ENCODE data around the gene P4HA1. TPM values are rescaled to one million over a fixed set of nuclear protein-coding genes. Genes with fewer than 3 reads are reported as not detected.
A peak's percentile ranks its signal among the peaks of the same experiment; 100 is the strongest.

The P4HA1 gene
- total RNA-seq, 3 donors from 2014 or later (not counting 1 experiment from before 2014, with no cell fraction given), result 13.0 to 16.3 (median 13.9) TPM

GRCh38 chr10:73060738-73061635 lies 35.7 kb downstream of the P4HA1 start:
- peak; percentile 48 for TF ChIP-seq CTCF (IDR thresholded peaks at IDR 0.05)
- Mint-ChIP-seq H3K9me3 (no peaks in the 10 kb centered on the region), H3K4me3 (no peak overlapping the region), H3K36me3 (no peaks in the 10 kb centered on the region), H3K4me1 (peaks cover 7 to 9% of the 10 kb centered on the region in 2 donors), H3K27me3 (ENCODE audit: low read depth in 2 of 2) (no peaks in the 10 kb centered on the region), H3K27ac (peak overlapping the region in 1 of 2 donors; percentile 1)
- H3K4me1 ChIP-seq (ENCODE audit: control insufficient read depth, insufficient read depth, low read length), result no peaks in the 10 kb centered on the region
- peaks cover 4% of the 10 kb centered on the region for H3K36me3 ChIP-seq (ENCODE audit: control insufficient read depth, insufficient read depth, low read length)
- intact Hi-C loops (cut with micrococcal nuclease), result loop anchor here (1.0 kb wide), 1 partner anchor 697 kb away; no protein-coding TSS in a partner anchor
- DNase-seq (peak in 1 of 2 donors; percentile 56), ATAC-seq (peak in 1 of 3 donors; percentile 44)
- no peaks in the 10 kb centered on the region for H3K27me3 ChIP-seq (ENCODE audit: control insufficient read depth, insufficient read depth, low read length)
- H3K9me3 ChIP-seq (ENCODE audit: control insufficient read depth, insufficient read depth, low read length), result no peaks in the 10 kb centered on the region
- no peak overlapping the region for H3K27ac ChIP-seq (ENCODE audit: low read length)
- H3K4me3 ChIP-seq (ENCODE audit: low read length), result no peak overlapping the region
- WGBS (ENCODE audit: insufficient coverage), result 46% methylated on average over 5 of the region's 5 CpGs

- H3K36me3 Mint-ChIP-seq, result no peaks in the 10 kb centered on the region
- H3K4me3 ChIP-seq (ENCODE audit: low read length), result no peak overlapping the region
- no peaks in the 10 kb centered on the region for H3K9me3 Mint-ChIP-seq
- H3K27ac Mint-ChIP-seq, result no peak overlapping the region
- intact Hi-C loops (cut with micrococcal nuclease), result no loop called here
- H3K36me3 ChIP-seq (ENCODE audit: control insufficient read depth, insufficient read depth, low read length), result peaks cover 6% of the 10 kb centered on the region
- no peak for TF ChIP-seq CTCF (IDR thresholded peaks at IDR 0.05)
- no peaks in the 10 kb centered on the region for H3K9me3 ChIP-seq (ENCODE audit: control insufficient read depth, insufficient read depth, low read length)
- H3K4me1 ChIP-seq (ENCODE audit: control insufficient read depth, insufficient read depth, low read length), result no peaks in the 10 kb centered on the region
- no peak overlapping the region for H3K4me3 Mint-ChIP-seq
- no peaks in the 10 kb centered on the region for H3K27me3 ChIP-seq (ENCODE audit: control insufficient read depth, insufficient read depth, low read length)
- H3K27ac ChIP-seq (ENCODE audit: low read length), result no peak overlapping the region
- ATAC-seq (no peak), DNase-seq (no peak)
- peaks cover 7 to 9% of the 10 kb centered on the region in 2 donors for H3K4me1 Mint-ChIP-seq
- H3K27me3 Mint-ChIP-seq (ENCODE audit: low read depth in 2 of 2), result no peaks in the 10 kb centered on the region
- WGBS (ENCODE audit: insufficient coverage), result 94% methylated on average over 1 of the region's 1 CpG
Measured at GRCh38 chr10:73060173-73060572, 36.5 kb downstream of the P4HA1 start.

GRCh38 chr10:73058057-73058591 lies 38.5 kb downstream of the P4HA1 start:
- H3K4me3 ChIP-seq (ENCODE audit: low read length), result no peak overlapping the region
- Mint-ChIP-seq H3K4me1 (peaks cover 7 to 9% of the 10 kb centered on the region in 2 donors), H3K27ac (no peak overlapping the region), H3K27me3 (ENCODE audit: low read depth in 2 of 2) (no peaks in the 10 kb centered on the region), H3K4me3 (no peak overlapping the region), H3K9me3 (no peaks in the 10 kb centered on the region), H3K36me3 (no peaks in the 10 kb centered on the region)
- no peaks in the 10 kb centered on the region for H3K27me3 ChIP-seq (ENCODE audit: control insufficient read depth, insufficient read depth, low read length)
- no peak for ATAC-seq
- intact Hi-C loops (cut with micrococcal nuclease), result no loop called here
- H3K4me1 ChIP-seq (ENCODE audit: control insufficient read depth, insufficient read depth, low read length), result no peaks in the 10 kb centered on the region
- no peak for TF ChIP-seq CTCF (IDR thresholded peaks at IDR 0.05)
- peaks cover 10% of the 10 kb centered on the region for H3K36me3 ChIP-seq (ENCODE audit: control insufficient read depth, insufficient read depth, low read length)
- WGBS (ENCODE audit: insufficient coverage), result 94% methylated on average over 6 of the region's 6 CpGs
- H3K9me3 ChIP-seq (ENCODE audit: control insufficient read depth, insufficient read depth, low read length), result no peaks in the 10 kb centered on the region
- no peak overlapping the region for H3K27ac ChIP-seq (ENCODE audit: low read length)
- DNase-seq, result no peak
